GM18858 (cell line): Measurements from ENCODE around the gene MRC1.
"Not testable (repeated sequence)": the region's sequence is repeated elsewhere in the genome, so short reads cannot be mapped to it uniquely, and the experiment has no call there.

ENCODE experiments used
- ATAC-seq: cut with Tn5 transposase; IDR thresholded peaks from one replicate; pipeline ENCODE4 v1.9.1; 2021; ENCODE audit not compliant: unreplicated experiment

The MRC1 gene

GRCh38 chr10:17891435-17891834 lies 82.3 kb downstream of the MRC1 start:
- no peak for ATAC-seq

GRCh38 chr10:17904564-17904963 lies 95.4 kb downstream of the MRC1 start:
- no peak for ATAC-seq

GRCh38 chr10:17905491-17905890 lies 96.3 kb downstream of the MRC1 start:
- no peak for ATAC-seq

- ATAC-seq = no peak
Measured at GRCh38 chr10:17906002-17906401, 96.9 kb downstream of the MRC1 start.

- no peak for ATAC-seq
Measured at GRCh38 chr10:17907641-17908040, 98.5 kb downstream of the MRC1 start.

- ATAC-seq = peak; percentile 50
Measured at GRCh38 chr10:17910125-17910789, 101.1 kb downstream of the MRC1 start.

GRCh38 chr10:17912754-17913153 lies 103.6 kb downstream of the MRC1 start:
- no peak for ATAC-seq

GRCh38 chr10:17913604-17914003 lies 104.5 kb downstream of the MRC1 start:
- ATAC-seq = no peak

GRCh38 chr10:17914169-17915045 lies 105.3 kb downstream of the MRC1 start:
- no peak for ATAC-seq

- no peak for ATAC-seq
Measured at GRCh38 chr10:17915181-17915580, 106.0 kb downstream of the MRC1 start.

- ATAC-seq = no peak
Measured at GRCh38 chr10:17918187-17918903, 109.2 kb downstream of the MRC1 start.

- ATAC-seq = no peak
Measured at GRCh38 chr10:17921378-17921777, 112.2 kb downstream of the MRC1 start.

- no peak for ATAC-seq
Measured at GRCh38 chr10:17923728-17924127, 114.6 kb downstream of the MRC1 start.

GRCh38 chr10:17943033-17943745 lies 134.0 kb downstream of the MRC1 start:
- ATAC-seq = no peak

- ATAC-seq = not testable (repeated sequence)
Measured at GRCh38 chr10:17950269-17950668, 141.1 kb downstream of the MRC1 start.

- ATAC-seq = no peak
Measured at GRCh38 chr10:17950726-17951125, 141.6 kb downstream of the MRC1 start.

GRCh38 chr10:17951868-17952371 lies 142.8 kb downstream of the MRC1 start, which contains the start of gene SLC39A12:
Gene SLC39A12, plus strand, starts transcription at chr10:17951918. Its CDS starts 1,359 bp downstream, at chr10:17953277.
- no peak for ATAC-seq

- not testable (repeated sequence) for ATAC-seq
Measured at GRCh38 chr10:17954372-17954771, 145.2 kb downstream of the MRC1 start.

GRCh38 chr10:17954861-17955260 lies 145.7 kb downstream of the MRC1 start:
- no peak for ATAC-seq

GRCh38 chr10:17958049-17958448 lies 148.9 kb downstream of the MRC1 start:
- no peak for ATAC-seq

GRCh38 chr10:17959870-17960269 lies 150.7 kb downstream of the MRC1 start:
- ATAC-seq = no peak
